HL-60 (cell line): Measurements from ENCODE around the gene CKS2.
"Not testable (repeated sequence)": the region's sequence is repeated elsewhere in the genome, so short reads cannot be mapped to it uniquely, and the experiment has no call there.

Source experiments
- DNase-seq, 2 experiments: peaks; one replicate each; pipeline ENCODE4 v3.0.0-alpha.2; 2010 to 2020; ENCODE audit warnings: low read depth in 1 of 2, low spot score in 1 of 2
- H3K27ac ChIP-seq: fragments of 250-450 bp; sonication (Bioruptor Pico); replicated peaks from 2 replicates; pipeline ENCODE4 v1.5.1; 2020; ENCODE audit warnings: mild to moderate bottlenecking, moderate library complexity
- H3K27me3 ChIP-seq: fragments of 250-450 bp; sonication (Bioruptor Pico); 2 replicates; pipeline ENCODE4 v1.5.1; 2021; ENCODE audit warnings: mild to moderate bottlenecking, moderate library complexity; ENCODE audit not compliant: insufficient read depth, poor library complexity, severe bottlenecking
- H3K4me3 ChIP-seq: replicated peaks from 2 replicates; pipeline ENCODE4 v1.5.1; 2011; ENCODE audit warnings: mild to moderate bottlenecking, control low read depth, low read length; ENCODE audit not compliant: insufficient read depth
- CTCF ChIP-seq: IDR thresholded peaks from one replicate; pipeline ENCODE4 v1.5.1; 2011; ENCODE audit warnings: low read length, control low read depth, inconsistent platforms; ENCODE audit not compliant: insufficient read depth
- GABPA ChIP-seq: IDR thresholded peaks from 2 replicates; pipeline ENCODE4 v1.6.1; 2012; ENCODE audit warnings: low read depth
- POLR2AphosphoS5 ChIP-seq: IDR thresholded peaks from 2 replicates; pipeline ENCODE4 v1.6.1; 2012; ENCODE audit warnings: low read depth
- REST ChIP-seq: IDR thresholded peaks from 2 replicates; pipeline ENCODE4 v1.6.1; 2012; ENCODE audit warnings: low read depth; ENCODE audit not compliant: insufficient replicate concordance
- SPI1 ChIP-seq: IDR thresholded peaks from 2 replicates; pipeline ENCODE4 v1.6.1; 2012; ENCODE audit warnings: low read depth, mild to moderate bottlenecking, borderline replicate concordance

CKS2 gene

GRCh38 chr9:89340332-89340731 lies 29.3 kb downstream of the CKS2 start:
- TF ChIP-seq REST (no peak), CTCF (no peak), GABPA (no peak), SPI1 (no peak), POLR2AphosphoS5 (no peak)
- Histone ChIP-seq H3K27me3 (no peaks in the 10 kb centered on the region), H3K4me3 (no peak overlapping the region), H3K27ac (no peak overlapping the region)
- no peak for DNase-seq

- no peak for TF ChIP-seq SPI1
- no peak for TF ChIP-seq CTCF
- TF ChIP-seq REST = no peak
- TF ChIP-seq GABPA = no peak
- TF ChIP-seq POLR2AphosphoS5 = no peak
- Histone ChIP-seq H3K4me3 (no peak overlapping the region), H3K27me3 (no peaks in the 10 kb centered on the region), H3K27ac (no peak overlapping the region)
- no peak for DNase-seq
Observed at GRCh38 chr9:89342213-89342612, 31.2 kb downstream of the CKS2 start.

- no peak for DNase-seq
- TF ChIP-seq CTCF (no peak), SPI1 (no peak), POLR2AphosphoS5 (no peak), REST (no peak)
- H3K4me3 ChIP-seq = no peak overlapping the region
Observed at GRCh38 chr9:89342948-89343347, 32.0 kb downstream of the CKS2 start.

GRCh38 chr9:89343812-89344211 lies 32.8 kb downstream of the CKS2 start:
- H3K27ac ChIP-seq, H3K27me3 ChIP-seq, H3K4me3 ChIP-seq, DNase-seq: not testable (repeated sequence)

More at GRCh38 chr9:89342948-89343347, 32.0 kb downstream of the CKS2 start:
- Histone ChIP-seq H3K27me3 (no peaks in the 10 kb centered on the region), H3K27ac (no peak overlapping the region)
